HepG2 (cell line): Measurements from ENCODE around the gene SBNO2. TPM values are rescaled to one million over a fixed set of nuclear protein-coding genes. Genes with fewer than 3 reads are reported as not detected.
A peak's percentile ranks its signal among the peaks of the same experiment; 100 is the strongest.

Experiments used
- ATM ChIP-seq: fragments of 450-650 bp; IDR thresholded peaks from 2 replicates; pipeline ENCODE4 v1.7.1; 2017; ENCODE audit warnings: mild to moderate bottlenecking, borderline replicate concordance
- CEBPG ChIP-seq: IDR thresholded peaks from 2 replicates; pipeline ENCODE4 v1.6.1; 2016
- GATA4 ChIP-seq: sonication (generic); IDR thresholded peaks from 2 replicates; pipeline ENCODE4 v1.6.1; 2016; ENCODE audit warnings: antibody characterized with exemption, low read depth, borderline replicate concordance
- GPBP1L1 ChIP-seq: sonication (generic); formaldehyde crosslinking; IDR thresholded peaks from 2 replicates; pipeline ENCODE4 v1.5.0; 2020; ENCODE audit warnings: mild to moderate bottlenecking, missing genetic modification reagents
- HMGXB3 ChIP-seq: sonication (generic); formaldehyde crosslinking; IDR thresholded peaks from 2 replicates; pipeline ENCODE4 v1.4.0; 2020; ENCODE audit warnings: missing genetic modification reagents, borderline replicate concordance
- POLR2AphosphoS2 ChIP-seq: IDR thresholded peaks from 2 replicates; pipeline ENCODE4 v1.6.1; 2011; ENCODE audit warnings: low read depth, low read length, improper control_type of control experiment
- POLR2G ChIP-seq: fragments of 200-400 bp; formaldehyde crosslinking; IDR thresholded peaks from 2 replicates; pipeline ENCODE4 v1.6.1; 2018; ENCODE audit warnings: mild to moderate bottlenecking, low read depth, low read length, moderate library complexity
- RARG ChIP-seq: sonication (generic); formaldehyde crosslinking; IDR thresholded peaks from 2 replicates; pipeline ENCODE4 v1.4.0; 2020; ENCODE audit warnings: low read depth, mild to moderate bottlenecking, missing genetic modification reagents
- RBFOX2 ChIP-seq: fragments of 200-400 bp; formaldehyde crosslinking; IDR thresholded peaks from 2 replicates; pipeline ENCODE4 v1.6.1; 2017; ENCODE audit warnings: low read depth, mild to moderate bottlenecking, low read length
- SP4 ChIP-seq: sonication (generic); formaldehyde crosslinking; IDR thresholded peaks from 2 replicates; pipeline ENCODE4 v1.8.1; 2023; ENCODE audit warnings: mild to moderate bottlenecking, missing genetic modification reagents
- ZIK1 ChIP-seq: sonication (generic); formaldehyde crosslinking; IDR thresholded peaks from 2 replicates; pipeline ENCODE4 v1.5.0; 2020; ENCODE audit warnings: mild to moderate bottlenecking, low read depth, missing genetic modification reagents, borderline replicate concordance
- ZKSCAN1 ChIP-seq: fragments of 150-350 bp; IDR thresholded peaks from 2 replicates; pipeline ENCODE4 v1.6.1; 2014; ENCODE audit warnings: low read length
- ZNF274 ChIP-seq: sonication (generic); formaldehyde crosslinking; IDR thresholded peaks from 2 replicates; pipeline ENCODE4 v1.5.1; 2020; ENCODE audit warnings: mild to moderate bottlenecking, missing genetic modification reagents
- ZSCAN25 ChIP-seq: sonication (generic); formaldehyde crosslinking; IDR thresholded peaks from 2 replicates; pipeline ENCODE4 v1.8.0; 2022; ENCODE audit warnings: mild to moderate bottlenecking, missing genetic modification reagents
- polyA plus RNA-seq, 8 experiments: library from polyadenylated mRNA; depleted of rRNA in 3 of 8; stranded (reverse) in 7 of 8; unstranded in 1 of 8; fragments of >200 nt; fragmentation: Illumina TruSeq in 4 of 8; extraction: Trizol in 4 of 8; gene quantifications; 2 replicates each; pipeline versions ENCODE4 v1.2.1 to v1.2.3, GENCODE V29; 2011 to 2016; ENCODE audit warnings: low read depth in 4 of 8, missing spikeins in 1 of 8, mixed read lengths in 1 of 8; ENCODE audit not compliant: insufficient read depth in 1 of 8
- total RNA-seq, 5 experiments: library from RNA; depleted of rRNA; stranded (reverse); fragments of >200 nt; fragmentation: Illumina TruSeq; extraction: Trizol; gene quantifications; 2 replicates each; pipeline ENCODE4 v1.2.3, GENCODE V29; 2016; ENCODE audit warnings: low read depth in 1 of 5

Gene SBNO2
- total and polyA plus RNA-seq, 2 of the 13 experiments (the other 11 are each of a cell fraction or from before 2014, with no cell fraction given), result 8.6 to 10.4 TPM

- TF ChIP-seq HMGXB3 (CRISPR knock-in tag) (no peak), CEBPG (no peak), RARG (no peak), ZSCAN25 (CRISPR knock-in tag) (no peak), ZIK1 (CRISPR knock-in tag) (no peak), RBFOX2 (peak; percentile 44; the same call in 1 of the 2 replicates), ZNF274 (CRISPR knock-in tag) (no peak), ZKSCAN1 (no peak), ATM (no peak), SP4 (0 out of 2 replicates have a peak, but pooled peaks have one; percentile 38), POLR2AphosphoS2 (no peak), GPBP1L1 (CRISPR knock-in tag) (no peak), GATA4 (no peak), POLR2G (0 out of 2 replicates have a peak, but pooled peaks have one; percentile 9)
Measured at GRCh38 chr19:1063030-1063908, 110.8 kb downstream of the SBNO2 start (continued).
